Measurements from ENCODE around the gene BTLA.
"Not testable (repeated sequence)": the region's sequence is repeated elsewhere in the genome, so short reads cannot be mapped to it uniquely, and the experiment has no call there.

BTLA gene

GRCh38 chr3:112466020-112466419, 33.3 kb downstream of the BTLA start:
- Histone ChIP-seq H3K4me1 (ENCODE audit: low read depth, poor library complexity, severe bottlenecking) (peaks cover 66% of the 10 kb centered on the region), H3K9ac (no peak overlapping the region), H4K20me1 (ENCODE audit: insufficient read depth) (no peaks in the 10 kb centered on the region), H3K27ac (no peak overlapping the region), H2AFZ (ENCODE audit: low read depth) (no peak overlapping the region), H3K36me3 (ENCODE audit: insufficient read depth) (no peaks in the 10 kb centered on the region), H3K4me3 (IDR thresholded peaks at IDR 0.05; ENCODE audit: insufficient read depth, low read depth, low read length) (no peak overlapping the region), H3K27me3 (ENCODE audit: insufficient read depth, low read depth) (no peaks in the 10 kb centered on the region), H3K4me2 (peak overlapping the region; percentile 7; the same call in 1 of the 2 replicates), H3K79me2 (ENCODE audit: insufficient read depth, low read depth) (no peaks in the 10 kb centered on the region)
- no peak for TF ChIP-seq CTCF (conservative IDR thresholded peaks at IDR 0.05; ENCODE audit: low read depth, low read length)

GRCh38 chr3:112464264-112464663, 35.0 kb downstream of the BTLA start:
- Histone ChIP-seq H2AFZ (ENCODE audit: low read depth) (peak overlapping the region; percentile 13), H3K4me3 (IDR thresholded peaks at IDR 0.05; ENCODE audit: insufficient read depth, low read depth, low read length) (no peak overlapping the region), H3K4me1 (ENCODE audit: low read depth, poor library complexity, severe bottlenecking) (peaks cover 83% of the 10 kb centered on the region), H3K79me2 (ENCODE audit: insufficient read depth, low read depth) (no peaks in the 10 kb centered on the region), H3K27me3 (ENCODE audit: insufficient read depth, low read depth) (no peaks in the 10 kb centered on the region), H3K4me2 (peak overlapping the region; percentile 53), H4K20me1 (ENCODE audit: insufficient read depth) (no peaks in the 10 kb centered on the region), H3K36me3 (ENCODE audit: insufficient read depth) (no peaks in the 10 kb centered on the region), H3K27ac (peak overlapping the region; percentile 39), H3K9ac (no peak overlapping the region)
- no peak for TF ChIP-seq CTCF (conservative IDR thresholded peaks at IDR 0.05; ENCODE audit: low read depth, low read length)

GRCh38 chr3:112463250-112463649, 36.0 kb downstream of the BTLA start:
- H3K4me2 ChIP-seq, result peak overlapping the region; percentile 53
- no peaks in the 10 kb centered on the region for H3K36me3 ChIP-seq (ENCODE audit: insufficient read depth)
- no peaks in the 10 kb centered on the region for H4K20me1 ChIP-seq (ENCODE audit: insufficient read depth)
- H3K4me1 ChIP-seq (ENCODE audit: low read depth, poor library complexity, severe bottlenecking), result peaks cover 92% of the 10 kb centered on the region
- H3K27me3 ChIP-seq (ENCODE audit: insufficient read depth, low read depth), result no peaks in the 10 kb centered on the region
- peak overlapping the region; percentile 39 for H3K27ac ChIP-seq
- TF ChIP-seq CTCF (conservative IDR thresholded peaks at IDR 0.05; ENCODE audit: low read depth, low read length), result no peak
- H3K4me3 ChIP-seq (IDR thresholded peaks at IDR 0.05; ENCODE audit: insufficient read depth, low read depth, low read length), result no peak overlapping the region
- H2AFZ ChIP-seq (ENCODE audit: low read depth), result peak overlapping the region; percentile 13
- H3K9ac ChIP-seq, result no peak overlapping the region
- H3K79me2 ChIP-seq (ENCODE audit: insufficient read depth, low read depth), result 0 out of 2 replicates have a peak, but pooled peaks cover 4% of the 10 kb centered on the region

- not testable (repeated sequence) for H3K4me3 ChIP-seq (IDR thresholded peaks at IDR 0.05; ENCODE audit: insufficient read depth, low read depth, low read length); H3K9ac ChIP-seq; H4K20me1 ChIP-seq (ENCODE audit: insufficient read depth); H2AFZ ChIP-seq (ENCODE audit: low read depth); H3K36me3 ChIP-seq (ENCODE audit: insufficient read depth); H3K27me3 ChIP-seq (ENCODE audit: insufficient read depth, low read depth); H3K79me2 ChIP-seq (ENCODE audit: insufficient read depth, low read depth)
- peaks cover 96% of the 10 kb centered on the region for H3K4me1 ChIP-seq (ENCODE audit: low read depth, poor library complexity, severe bottlenecking)
- H3K4me2 ChIP-seq, result peak overlapping the region; percentile 86
- H3K27ac ChIP-seq, result peak overlapping the region; percentile 74; the same call in 1 of the 2 replicates
Observed at GRCh38 chr3:112461787-112462186, 37.5 kb downstream of the BTLA start.

- H3K4me1 ChIP-seq (ENCODE audit: low read depth, poor library complexity, severe bottlenecking), result peaks cover 97% of the 10 kb centered on the region
- H3K27ac ChIP-seq, result peak overlapping the region; percentile 74
- peak overlapping the region; percentile 2; the same call in 1 of the 2 replicates for H3K9ac ChIP-seq
Observed at GRCh38 chr3:112460519-112461195, 38.6 kb downstream of the BTLA start.

More at GRCh38 chr3:112460519-112461195, 38.6 kb downstream of the BTLA start:
- H3K27me3 ChIP-seq (ENCODE audit: insufficient read depth, low read depth), result no peaks in the 10 kb centered on the region
- H2AFZ ChIP-seq (ENCODE audit: low read depth), result peak overlapping the region; percentile 8; the same call in 1 of the 2 replicates
- H3K79me2 ChIP-seq (ENCODE audit: insufficient read depth, low read depth), result 0 out of 2 replicates have a peak, but pooled peaks cover 5% of the 10 kb centered on the region
- no peaks in the 10 kb centered on the region for H3K36me3 ChIP-seq (ENCODE audit: insufficient read depth)
- H3K4me2 ChIP-seq, result peak overlapping the region; percentile 86
- no peak overlapping the region for H3K4me3 ChIP-seq (IDR thresholded peaks at IDR 0.05; ENCODE audit: insufficient read depth, low read depth, low read length)
- H4K20me1 ChIP-seq (ENCODE audit: insufficient read depth), result no peaks in the 10 kb centered on the region
- no peak for TF ChIP-seq CTCF (conservative IDR thresholded peaks at IDR 0.05; ENCODE audit: low read depth, low read length)
